Neural crest cell (in vitro differentiated cells): Measurements from ENCODE around the gene TTLL6. TPM values are rescaled to one million over a fixed set of nuclear protein-coding genes. Genes with fewer than 3 reads are reported as not detected.

Experiments
- DNase-seq: peaks from one replicate; pipeline ENCODE4 v3.0.0; 2021; ENCODE audit warnings: low read depth, mixed read lengths, low spot score
- H3K27ac Mint-ChIP-seq: one replicate; pipeline ENCODE4 v1.8.0; 2021; ENCODE audit warnings: mild to moderate bottlenecking, mixed read lengths; ENCODE audit not compliant: unreplicated experiment
- H3K27me3 Mint-ChIP-seq: 2 replicates; pipeline ENCODE4 v1.8.0; 2021; ENCODE audit warnings: low read depth, mild to moderate bottlenecking, mixed read lengths
- H3K36me3 Mint-ChIP-seq: 2 replicates; pipeline ENCODE4 v1.8.0; 2021; ENCODE audit warnings: low read depth, mild to moderate bottlenecking, mixed read lengths
- H3K4me1 Mint-ChIP-seq: 2 replicates; pipeline ENCODE4 v1.8.0; 2021; ENCODE audit warnings: mixed read lengths
- H3K4me3 Mint-ChIP-seq: one replicate; pipeline ENCODE4 v1.8.0; 2021; ENCODE audit warnings: mild to moderate bottlenecking, mixed read lengths
- H3K9me3 Mint-ChIP-seq: 2 replicates; pipeline ENCODE4 v1.8.0; 2021; ENCODE audit warnings: mixed read lengths
- total RNA-seq: library from RNA; stranded (reverse); gene quantifications from 2 replicates; pipeline ENCODE4 v1.2.1, GENCODE V29; 2021
- TF ChIP-seq, protein P1 (sequence below): fragments of 200-600 bp; sonication (generic); conservative IDR thresholded peaks from 2 replicates; pipeline ENCODE4 v1.5.0; 2021; ENCODE audit warnings: antibody characterized with exemption, mild to moderate bottlenecking

TTLL6 gene
- total RNA-seq, 1 donor from 2014 or later = 0.65 TPM

GRCh38 chr17:48761114-48761513 lies 55.9 kb downstream of the TTLL6 start:
- Mint-ChIP-seq H3K27me3 (peaks cover 99% of the 10 kb centered on the region), H3K36me3 (no peaks in the 10 kb centered on the region), H3K4me1 (no peaks in the 10 kb centered on the region), H3K4me3 (no peak overlapping the region), H3K9me3 (no peaks in the 10 kb centered on the region), H3K27ac (no peak overlapping the region)
- TF ChIP-seq, protein P1, sequence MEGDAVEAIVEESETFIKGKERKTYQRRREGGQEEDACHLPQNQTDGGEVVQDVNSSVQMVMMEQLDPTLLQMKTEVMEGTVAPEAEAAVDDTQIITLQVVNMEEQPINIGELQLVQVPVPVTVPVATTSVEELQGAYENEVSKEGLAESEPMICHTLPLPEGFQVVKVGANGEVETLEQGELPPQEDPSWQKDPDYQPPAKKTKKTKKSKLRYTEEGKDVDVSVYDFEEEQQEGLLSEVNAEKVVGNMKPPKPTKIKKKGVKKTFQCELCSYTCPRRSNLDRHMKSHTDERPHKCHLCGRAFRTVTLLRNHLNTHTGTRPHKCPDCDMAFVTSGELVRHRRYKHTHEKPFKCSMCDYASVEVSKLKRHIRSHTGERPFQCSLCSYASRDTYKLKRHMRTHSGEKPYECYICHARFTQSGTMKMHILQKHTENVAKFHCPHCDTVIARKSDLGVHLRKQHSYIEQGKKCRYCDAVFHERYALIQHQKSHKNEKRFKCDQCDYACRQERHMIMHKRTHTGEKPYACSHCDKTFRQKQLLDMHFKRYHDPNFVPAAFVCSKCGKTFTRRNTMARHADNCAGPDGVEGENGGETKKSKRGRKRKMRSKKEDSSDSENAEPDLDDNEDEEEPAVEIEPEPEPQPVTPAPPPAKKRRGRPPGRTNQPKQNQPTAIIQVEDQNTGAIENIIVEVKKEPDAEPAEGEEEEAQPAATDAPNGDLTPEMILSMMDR = no peak
- no peak for DNase-seq

- no peaks in the 10 kb centered on the region for H3K36me3 Mint-ChIP-seq
- H3K4me1 Mint-ChIP-seq = no peaks in the 10 kb centered on the region
- TF ChIP-seq, protein P1 = no peak
Measured at GRCh38 chr17:48760411-48760810, 56.6 kb downstream of the TTLL6 start.

DNA sequence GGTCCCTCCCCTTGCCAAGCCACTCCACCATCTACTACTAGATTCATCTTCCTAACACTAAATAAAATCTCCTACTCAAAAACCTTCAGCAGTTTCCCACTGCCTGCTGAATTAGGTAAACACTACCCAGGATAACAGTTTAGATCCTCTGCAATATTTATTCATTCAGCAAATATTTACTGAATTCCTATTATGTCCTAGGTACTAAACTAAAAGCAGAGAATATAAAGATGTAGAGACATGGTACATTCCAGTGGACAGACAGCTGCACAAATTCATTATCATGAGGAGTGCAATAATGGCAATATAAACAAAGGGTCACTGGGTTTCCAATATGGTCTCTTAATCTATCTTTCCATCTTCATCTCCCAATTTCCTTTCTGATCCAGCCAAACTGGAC lies 57.7 kb downstream of the TTLL6 start:
- H3K9me3 Mint-ChIP-seq = no peaks in the 10 kb centered on the region
- peaks cover 99% of the 10 kb centered on the region for H3K27me3 Mint-ChIP-seq

More at GRCh38 chr17:48760411-48760810, 56.6 kb downstream of the TTLL6 start:
- Mint-ChIP-seq H3K27ac (no peak overlapping the region), H3K27me3 (peaks cover 99% of the 10 kb centered on the region), H3K4me3 (no peak overlapping the region), H3K9me3 (no peaks in the 10 kb centered on the region)
- no peak for DNase-seq

DNA sequence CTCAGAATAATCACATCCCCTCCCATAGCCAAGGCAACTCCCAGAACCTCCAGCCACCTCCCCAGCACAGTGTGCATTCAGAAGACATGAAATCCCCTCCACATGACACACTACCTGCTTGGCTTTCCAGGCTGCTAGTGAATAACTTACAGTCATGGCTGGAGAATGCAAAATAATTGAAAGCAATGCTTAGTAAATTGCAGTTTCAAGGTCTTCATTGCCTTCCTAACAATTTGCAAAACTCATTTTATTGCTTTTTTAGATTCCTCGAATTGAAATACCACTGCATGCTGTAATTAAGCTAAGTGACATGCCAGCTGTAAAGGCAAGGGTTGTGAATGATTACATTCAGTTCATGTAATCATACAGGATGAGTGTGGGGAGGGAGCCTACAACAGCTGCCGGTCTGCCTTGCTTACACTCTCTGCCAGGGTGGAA lies 59.5 kb downstream of the TTLL6 start:
- Mint-ChIP-seq H3K9me3 (no peaks in the 10 kb centered on the region), H3K4me1 (no peaks in the 10 kb centered on the region), H3K4me3 (no peak overlapping the region), H3K27me3 (peaks cover 99% of the 10 kb centered on the region), H3K27ac (no peak overlapping the region), H3K36me3 (no peaks in the 10 kb centered on the region)
- TF ChIP-seq, protein P1 = no peak
- DNase-seq = no peak

More for the DNA sequence above, 57.7 kb downstream of the TTLL6 start:
- no peak overlapping the region for H3K27ac Mint-ChIP-seq
- no peak for DNase-seq
- no peaks in the 10 kb centered on the region for H3K36me3 Mint-ChIP-seq
- TF ChIP-seq, protein P1 = no peak
- no peaks in the 10 kb centered on the region for H3K4me1 Mint-ChIP-seq
- H3K4me3 Mint-ChIP-seq = no peak overlapping the region

- H3K4me1 Mint-ChIP-seq = no peaks in the 10 kb centered on the region
- TF ChIP-seq, protein P1 = no peak
- H3K36me3 Mint-ChIP-seq = no peaks in the 10 kb centered on the region
- DNase-seq = no peak
- H3K27ac Mint-ChIP-seq = no peak overlapping the region
- H3K27me3 Mint-ChIP-seq = peaks cover 99% of the 10 kb centered on the region
- no peaks in the 10 kb centered on the region for H3K9me3 Mint-ChIP-seq
- H3K4me3 Mint-ChIP-seq = no peak overlapping the region
Measured at GRCh38 chr17:48756830-48757251, 60.2 kb downstream of the TTLL6 start.

GRCh38 chr17:48755356-48755755 lies 61.7 kb downstream of the TTLL6 start:
- Mint-ChIP-seq H3K4me1 (no peaks in the 10 kb centered on the region), H3K27ac (no peak overlapping the region), H3K9me3 (no peaks in the 10 kb centered on the region), H3K36me3 (no peaks in the 10 kb centered on the region), H3K4me3 (no peak overlapping the region), H3K27me3 (peaks cover 99% of the 10 kb centered on the region)
- no peak for DNase-seq
- TF ChIP-seq, protein P1 = no peak
